HAP-1 (cell line): ENCODE data around the gene HOXB4.

Experiments used
- DNase-seq, 2 experiments: peaks; one replicate each; pipeline ENCODE4 v3.0.0-alpha.2; 2016 to 2020; ENCODE audit warnings: low spot score in 2 of 2
- H3K27me3 ChIP-seq: fragments of 250-450 bp; sonication (Bioruptor Pico); 2 replicates; pipeline ENCODE4 v1.5.1; 2020; ENCODE audit warnings: low read depth, mild to moderate bottlenecking, moderate library complexity
- H3K36me3 ChIP-seq: fragments of 250-450 bp; sonication (Bioruptor Pico); replicated peaks from 2 replicates; pipeline ENCODE4 v1.5.1; 2020; ENCODE audit warnings: mild to moderate bottlenecking
- H3K4me1 ChIP-seq: fragments of 250-450 bp; sonication (Bioruptor Pico); 2 replicates; pipeline ENCODE4 v1.5.1; 2020; ENCODE audit warnings: mild to moderate bottlenecking
- H3K4me3 ChIP-seq: fragments of 250-450 bp; sonication (Bioruptor Pico); 2 replicates; pipeline ENCODE4 v1.5.1; 2020; ENCODE audit warnings: mild to moderate bottlenecking, moderate library complexity
- H3K9me3 ChIP-seq: fragments of 250-450 bp; sonication (Bioruptor Pico); 2 replicates; pipeline ENCODE4 v1.5.1; 2020; ENCODE audit warnings: mild to moderate bottlenecking, moderate library complexity
- in situ Hi-C: fragments of 300-500 bp; cut with MboI; formaldehyde crosslinking; loops from 3 replicates; pipeline ENCODE4 v1.14.3; 2020; ENCODE audit warnings: low sequenced_read_pairs, inconsistent platforms, mixed read lengths

The HOXB4 gene

DNA sequence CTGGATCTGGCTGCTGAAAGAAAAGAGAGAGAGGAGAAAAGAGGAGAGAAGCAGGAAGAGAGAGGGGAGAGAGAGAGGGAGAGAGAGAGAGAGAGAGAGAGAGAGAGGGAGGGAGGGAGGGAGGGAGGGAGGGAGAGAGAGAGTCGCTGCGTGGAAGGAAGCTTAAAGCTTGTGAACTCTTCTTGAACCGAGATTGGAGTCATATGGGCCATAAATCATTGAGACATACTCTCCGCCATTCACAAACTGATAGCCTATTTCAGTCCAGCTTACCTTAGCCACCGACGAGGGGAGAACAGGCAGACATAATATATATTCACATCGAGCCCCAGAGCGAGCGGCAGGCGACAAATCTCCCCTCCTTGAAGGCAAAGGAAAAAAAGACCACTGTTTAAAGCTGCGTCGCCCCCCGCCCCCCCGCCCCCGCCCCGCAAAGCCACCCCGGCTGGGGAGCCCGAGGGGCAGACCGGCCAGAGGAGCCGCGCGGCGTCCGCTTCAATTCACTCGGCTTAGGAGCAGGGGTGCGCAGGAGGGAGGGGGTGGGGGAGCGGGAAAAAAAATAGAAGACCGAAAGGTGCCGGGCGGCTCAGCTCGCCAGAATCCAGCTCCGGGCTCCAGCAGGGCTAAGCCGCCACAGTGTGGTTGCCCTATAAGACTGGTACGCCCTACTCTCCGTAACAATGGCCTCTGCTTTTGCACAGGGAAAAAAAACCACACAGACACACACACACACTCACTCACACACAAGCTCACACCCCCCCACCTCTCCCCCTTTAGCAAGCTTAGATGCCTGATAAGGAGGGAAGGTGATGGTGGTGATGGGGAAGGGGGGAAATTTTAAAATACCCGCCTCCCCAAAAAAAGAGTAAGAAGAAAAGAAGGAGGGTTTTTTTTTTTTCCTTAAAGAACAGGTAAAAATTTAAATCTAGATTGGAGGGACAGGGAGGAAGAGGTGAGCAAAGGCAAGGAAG is 22.6 kb downstream of the HOXB4 start:
- Histone ChIP-seq H3K4me1 (peaks cover 16% of the 10 kb centered on the region), H3K9me3 (no peaks in the 10 kb centered on the region), H3K36me3 (peaks cover 2% of the 10 kb centered on the region), H3K27me3 (no peaks in the 10 kb centered on the region), H3K4me3 (peak overlapping the region; percentile 8; the same call in 1 of the 2 replicates)
- in situ Hi-C loops = no loop called here
- DNase-seq = peak; percentile 63 to 72

- peaks cover 21% of the 10 kb centered on the region for H3K4me1 ChIP-seq
- no peaks in the 10 kb centered on the region for H3K27me3 ChIP-seq
- in situ Hi-C loops = no loop called here
Measured at GRCh38 chr17:48554412-48555257, 23.5 kb downstream of the HOXB4 start.

DNA sequence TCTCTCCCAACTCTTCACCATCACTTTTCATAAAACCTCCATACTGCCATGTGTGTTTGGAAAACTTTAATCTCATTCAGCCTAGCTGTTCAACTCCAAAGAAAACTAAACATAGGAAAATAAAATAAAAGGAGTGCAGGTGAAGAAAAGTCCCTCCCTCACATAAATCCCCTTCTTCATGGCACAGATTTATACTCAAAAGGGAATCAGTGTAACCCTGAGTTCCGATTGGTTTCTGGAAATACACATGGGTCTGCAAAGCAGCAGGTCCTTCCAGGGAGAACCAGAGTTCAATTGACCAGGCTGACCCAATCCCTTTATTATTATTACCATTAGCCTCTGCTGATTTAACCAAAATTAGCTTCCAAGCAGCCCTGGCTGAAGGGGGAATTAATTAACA is 24.3 kb downstream of the HOXB4 start:
- Histone ChIP-seq H3K4me1 (peaks cover 29% of the 10 kb centered on the region), H3K27me3 (no peaks in the 10 kb centered on the region), H3K4me3 (no peak overlapping the region), H3K36me3 (peaks cover 8% of the 10 kb centered on the region), H3K9me3 (no peaks in the 10 kb centered on the region)
- in situ Hi-C loops = no loop called here
- no peak for DNase-seq

More at GRCh38 chr17:48554412-48555257, 23.5 kb downstream of the HOXB4 start:
- Histone ChIP-seq H3K9me3 (no peaks in the 10 kb centered on the region), H3K4me3 (no peak overlapping the region), H3K36me3 (peaks cover 8% of the 10 kb centered on the region)
- no peak for DNase-seq

DNA sequence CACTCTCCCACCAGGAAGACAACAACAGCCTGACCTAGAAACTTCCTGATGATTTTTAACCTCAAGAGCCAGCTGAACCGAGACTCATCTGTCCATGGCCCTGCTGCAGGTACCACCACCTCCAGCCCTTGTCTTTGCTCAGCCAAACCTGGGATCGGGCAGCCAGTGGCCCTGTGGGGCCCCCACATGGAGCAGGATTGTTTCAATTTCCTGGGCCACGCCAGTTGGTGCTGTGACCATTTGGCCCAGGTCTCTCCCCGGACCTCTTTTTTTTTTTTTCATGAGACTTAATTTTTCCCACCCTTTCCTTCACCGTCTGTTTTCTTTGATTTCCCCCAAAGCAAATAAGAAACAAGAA is 25.0 kb downstream of the HOXB4 start:
- H3K9me3 ChIP-seq = no peaks in the 10 kb centered on the region
- H3K4me3 ChIP-seq = no peak overlapping the region
- peaks cover 34% of the 10 kb centered on the region for H3K4me1 ChIP-seq
- no peak for DNase-seq
- in situ Hi-C loops = no loop called here
- no peaks in the 10 kb centered on the region for H3K27me3 ChIP-seq
- peaks cover 8% of the 10 kb centered on the region for H3K36me3 ChIP-seq

DNA sequence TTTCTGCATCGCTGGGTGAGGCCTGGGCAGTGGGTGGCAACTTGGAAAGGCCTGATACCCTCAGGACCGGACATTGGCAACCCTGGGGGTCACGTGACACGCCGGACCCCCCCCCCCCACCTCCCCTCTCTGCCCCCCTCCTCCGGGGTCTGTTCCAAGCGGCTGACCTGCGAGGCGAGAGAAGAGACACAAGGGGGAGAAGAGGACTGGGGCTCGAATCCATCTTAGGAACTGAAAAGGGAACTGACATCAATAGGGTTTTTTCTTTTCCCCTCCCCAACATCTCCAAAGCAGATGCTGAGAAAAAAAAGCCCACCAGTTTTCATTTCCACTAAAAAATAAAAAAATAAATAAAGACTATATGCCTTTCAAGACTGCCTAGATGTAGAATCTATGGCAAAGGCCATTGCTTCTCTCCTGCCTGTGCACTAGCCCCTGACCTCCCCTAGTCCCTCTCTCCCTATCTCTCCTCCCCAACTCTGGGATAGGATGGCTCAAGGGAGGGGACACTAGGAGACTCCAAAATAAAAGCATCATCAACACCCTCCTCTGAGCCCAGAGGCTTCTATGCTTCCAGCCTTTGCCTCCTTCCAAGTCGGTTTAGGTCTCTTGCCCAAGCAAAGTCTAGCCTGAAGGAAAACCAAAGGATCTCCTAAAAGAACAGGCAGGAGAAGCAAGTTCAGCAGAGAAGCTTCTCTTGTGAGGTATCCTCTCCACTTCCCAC is 25.5 kb downstream of the HOXB4 start:
- H3K27me3 ChIP-seq = no peaks in the 10 kb centered on the region
- H3K4me1 ChIP-seq = peaks cover 39% of the 10 kb centered on the region
- in situ Hi-C loops = no loop called here
- peaks cover 8% of the 10 kb centered on the region for H3K36me3 ChIP-seq
- H3K9me3 ChIP-seq = no peaks in the 10 kb centered on the region
- DNase-seq = no peak
- no peak overlapping the region for H3K4me3 ChIP-seq

- in situ Hi-C loops = no loop called here
- no peak overlapping the region for H3K4me3 ChIP-seq
- no peaks in the 10 kb centered on the region for H3K9me3 ChIP-seq
- peaks cover 8% of the 10 kb centered on the region for H3K36me3 ChIP-seq
- DNase-seq = no peak
- H3K4me1 ChIP-seq = peaks cover 43% of the 10 kb centered on the region
- no peaks in the 10 kb centered on the region for H3K27me3 ChIP-seq
Measured at GRCh38 chr17:48551596-48552465, 26.3 kb downstream of the HOXB4 start.

DNA sequence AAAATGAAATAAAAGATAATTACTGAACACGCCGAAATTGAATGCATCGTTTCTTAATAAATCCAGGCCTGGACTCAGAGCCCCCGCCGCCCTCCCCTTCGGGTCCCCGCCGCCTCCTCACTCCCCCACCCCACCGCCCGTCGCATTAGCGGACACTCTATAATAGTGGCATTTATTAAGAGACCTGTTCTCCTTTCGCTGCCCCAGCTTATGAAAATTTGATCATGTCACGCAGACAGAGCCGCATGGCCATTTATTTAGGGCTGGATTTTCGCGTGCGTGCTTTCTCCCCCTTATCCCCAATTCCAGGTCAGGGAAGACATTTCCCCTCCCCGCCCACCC is 27.0 kb downstream of the HOXB4 start:
- H3K9me3 ChIP-seq = no peaks in the 10 kb centered on the region
- no peaks in the 10 kb centered on the region for H3K27me3 ChIP-seq
- no peak for DNase-seq
- in situ Hi-C loops = no loop called here
- H3K4me3 ChIP-seq = no peak overlapping the region
- peaks cover 43% of the 10 kb centered on the region for H3K4me1 ChIP-seq
- H3K36me3 ChIP-seq = peaks cover 8% of the 10 kb centered on the region

DNA sequence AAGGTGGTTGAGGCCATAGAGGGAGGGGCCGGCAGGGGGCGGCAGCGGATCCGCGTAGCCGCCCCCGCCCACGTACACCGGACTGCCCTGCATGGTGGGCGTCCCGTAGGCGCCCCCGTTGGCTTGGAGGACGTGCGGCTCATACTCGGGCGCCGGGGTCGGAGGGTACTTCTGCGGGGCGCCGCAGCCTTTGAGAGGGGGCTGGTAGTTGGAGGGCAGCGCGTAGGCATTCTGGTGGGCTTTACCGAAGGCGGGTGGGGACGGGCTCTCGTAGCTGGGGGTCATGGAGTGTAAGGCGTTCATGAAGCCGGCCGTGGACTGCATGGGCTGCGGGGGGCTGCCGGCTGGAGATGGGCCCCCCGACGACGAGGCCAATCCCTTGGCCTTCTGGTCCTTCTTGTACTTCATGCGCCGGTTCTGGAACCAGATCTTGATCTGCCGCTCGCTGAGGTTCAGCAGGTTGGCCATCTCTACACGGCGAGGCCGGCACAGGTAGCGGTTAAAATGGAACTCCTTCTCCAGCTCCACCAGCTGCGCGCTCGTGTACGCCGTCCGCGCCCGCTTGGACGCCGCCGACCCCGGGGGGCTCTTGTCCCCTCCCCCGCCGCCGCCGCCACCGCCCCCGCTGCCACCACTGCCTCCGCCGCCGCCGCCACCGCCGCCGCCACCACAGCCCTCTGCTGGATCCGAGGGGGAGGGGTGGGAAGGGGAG is 27.5 kb downstream of the HOXB4 start:
- peaks cover 8% of the 10 kb centered on the region for H3K36me3 ChIP-seq
- in situ Hi-C loops = no loop called here
- H3K4me1 ChIP-seq = peaks cover 43% of the 10 kb centered on the region
- no peak overlapping the region for H3K4me3 ChIP-seq
- no peak for DNase-seq
- H3K27me3 ChIP-seq = no peaks in the 10 kb centered on the region
- H3K9me3 ChIP-seq = no peaks in the 10 kb centered on the region

DNA sequence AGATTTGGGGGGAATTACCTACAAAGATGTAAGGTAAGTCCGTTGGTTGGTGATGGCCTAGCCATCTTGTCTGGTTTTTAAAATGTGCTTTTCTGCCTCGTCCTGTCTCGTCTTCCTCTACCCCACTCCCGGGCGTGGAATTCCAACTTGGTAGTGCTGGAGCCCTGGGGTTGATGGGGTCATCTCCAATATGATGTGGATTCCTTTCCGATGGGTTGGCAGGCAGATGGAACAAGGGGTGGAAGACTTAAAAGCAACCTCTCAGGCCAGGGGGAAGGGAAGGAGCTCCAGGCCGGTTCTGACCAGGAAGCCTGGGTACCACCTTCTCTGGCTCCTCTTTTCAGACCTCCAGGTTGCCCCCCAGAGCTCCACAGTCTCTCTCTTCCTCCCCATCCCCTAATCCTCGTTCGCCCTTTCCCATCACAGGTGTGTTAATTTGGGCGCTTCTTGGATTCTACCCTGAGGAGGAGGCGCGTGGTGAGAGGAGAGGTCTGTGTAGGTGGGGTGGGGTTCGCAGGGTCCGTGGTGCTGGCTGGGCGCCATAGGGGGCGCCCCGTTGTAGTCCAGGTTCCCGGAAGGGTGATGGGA is 28.1 kb downstream of the HOXB4 start:
- in situ Hi-C loops = no loop called here
- H3K9me3 ChIP-seq = no peaks in the 10 kb centered on the region
- peaks cover 49% of the 10 kb centered on the region for H3K4me1 ChIP-seq
- H3K4me3 ChIP-seq = no peak overlapping the region
- peaks cover 8% of the 10 kb centered on the region for H3K36me3 ChIP-seq
- no peaks in the 10 kb centered on the region for H3K27me3 ChIP-seq
- DNase-seq = no peak

GRCh38 chr17:48549281-48549630 is 28.9 kb downstream of the HOXB4 start:
- Histone ChIP-seq H3K36me3 (peaks cover 8% of the 10 kb centered on the region), H3K4me3 (no peak overlapping the region), H3K4me1 (peaks cover 49% of the 10 kb centered on the region), H3K9me3 (no peaks in the 10 kb centered on the region), H3K27me3 (no peaks in the 10 kb centered on the region)
- in situ Hi-C loops = no loop called here
- peak; percentile 50 to 87 for DNase-seq

DNA sequence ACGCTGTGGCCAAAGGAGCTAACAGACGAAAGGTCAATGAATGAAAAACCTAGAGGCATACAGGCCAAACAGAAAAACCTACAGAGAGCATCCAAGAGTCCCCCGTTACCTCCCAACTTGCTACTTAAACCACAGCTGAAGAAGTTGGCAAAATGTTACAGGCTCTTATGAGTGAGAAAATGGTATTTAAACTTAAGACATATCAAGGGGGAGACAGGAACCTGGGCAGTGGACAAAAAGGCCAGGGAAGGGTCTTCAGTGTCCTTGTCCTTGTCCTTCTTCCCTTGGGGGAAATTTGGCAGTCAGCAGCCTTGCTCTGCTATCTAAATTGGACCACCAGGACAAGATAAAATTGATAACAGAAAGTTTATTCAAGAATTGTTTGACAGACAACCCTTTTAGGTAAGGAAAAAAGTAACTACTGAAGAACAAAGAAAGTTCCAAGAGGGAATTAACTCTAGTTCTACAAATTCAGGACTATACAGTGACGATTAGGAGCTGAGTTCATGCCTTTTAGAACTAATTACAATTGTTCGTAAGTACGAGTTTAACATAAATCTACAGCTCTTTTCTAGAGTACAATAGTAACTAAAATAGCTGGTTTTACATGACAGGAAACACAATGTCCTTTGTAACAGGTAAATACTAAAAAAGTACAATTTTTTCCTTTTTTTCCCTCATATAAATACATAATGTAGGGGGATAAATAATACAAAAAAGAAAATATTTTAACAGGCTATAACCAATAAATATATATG is 29.4 kb downstream of the HOXB4 start:
- Histone ChIP-seq H3K4me3 (no peak overlapping the region), H3K9me3 (no peaks in the 10 kb centered on the region), H3K27me3 (no peaks in the 10 kb centered on the region), H3K36me3 (peaks cover 8% of the 10 kb centered on the region), H3K4me1 (peaks cover 49% of the 10 kb centered on the region)
- in situ Hi-C loops = no loop called here
- peak in 1 of 2 experiments; percentile 93 for DNase-seq
